Activated CD4-positive, alpha-beta T cell treated with anti-CD3 and anti-CD28 coated beads, Interleukin-2, amount 50 U/mL, for 24 hours (primary cell): ENCODE results near the gene RAPSN.

Source experiments
- DNase-seq, 2 donors: peaks; one replicate each; pipeline ENCODE4 v3.0.0-alpha.2; 2020; ENCODE audit warnings: low read depth in 1 of 2, low spot score in 1 of 2

RAPSN gene

GRCh38 chr11:47466201-47466600 lies 17.3 kb upstream of the RAPSN start:
- DNase-seq = no peak

GRCh38 chr11:47464483-47464882 lies 15.5 kb upstream of the RAPSN start:
- no peak for DNase-seq

- DNase-seq = no peak
Observed at GRCh38 chr11:47461876-47462275, 12.9 kb upstream of the RAPSN start.

GRCh38 chr11:47460571-47461235 lies 11.8 kb upstream of the RAPSN start:
- DNase-seq = no peak

- peak; percentile 9 to 53 for DNase-seq
Observed at GRCh38 chr11:47454258-47454671, 5.3 kb upstream of the RAPSN start.

- no peak for DNase-seq
Observed at GRCh38 chr11:47453365-47453764, 4.4 kb upstream of the RAPSN start.

GRCh38 chr11:47451990-47452389 lies 3.1 kb upstream of the RAPSN start:
- no peak for DNase-seq

- DNase-seq = no peak
Observed at GRCh38 chr11:47451436-47451835, 2.5 kb upstream of the RAPSN start.

- DNase-seq = no peak
Observed at GRCh38 chr11:47449541-47449940, 605 bp upstream of the RAPSN start.

- DNase-seq = no peak
Observed at GRCh38 chr11:47447906-47448305, 1.0 kb downstream of the RAPSN start.

- no peak for DNase-seq
Observed at GRCh38 chr11:47446833-47447232, 2.1 kb downstream of the RAPSN start.

- DNase-seq = no peak
Observed at GRCh38 chr11:47445840-47446239, 3.1 kb downstream of the RAPSN start.

GRCh38 chr11:47443817-47444216 lies 5.1 kb downstream of the RAPSN start:
- no peak for DNase-seq

GRCh38 chr11:47443028-47443700 lies 5.8 kb downstream of the RAPSN start:
- no peak for DNase-seq

GRCh38 chr11:47442514-47442913 lies 6.4 kb downstream of the RAPSN start:
- DNase-seq = no peak

GRCh38 chr11:47441421-47441820 lies 7.5 kb downstream of the RAPSN start:
- no peak for DNase-seq

- DNase-seq = no peak
Observed at GRCh38 chr11:47440054-47440476, 8.9 kb downstream of the RAPSN start.

- no peak for DNase-seq
Observed at GRCh38 chr11:47438721-47439120, 10.2 kb downstream of the RAPSN start.

GRCh38 chr11:47437746-47438418 lies 11.1 kb downstream of the RAPSN start:
- no peak for DNase-seq

GRCh38 chr11:47437218-47437745 lies 11.7 kb downstream of the RAPSN start:
- DNase-seq = no peak

- DNase-seq = no peak
Observed at GRCh38 chr11:47436726-47437125, 12.2 kb downstream of the RAPSN start.

GRCh38 chr11:47435687-47436086 lies 13.2 kb downstream of the RAPSN start:
- no peak for DNase-seq
